ENCODE results near the gene CDH18. TPM values are rescaled to one million over a fixed set of nuclear protein-coding genes. Genes with fewer than 3 reads are reported as not detected.

CDH18 gene
- total and polyA plus RNA-seq, 5 donors: not detected

DNA sequence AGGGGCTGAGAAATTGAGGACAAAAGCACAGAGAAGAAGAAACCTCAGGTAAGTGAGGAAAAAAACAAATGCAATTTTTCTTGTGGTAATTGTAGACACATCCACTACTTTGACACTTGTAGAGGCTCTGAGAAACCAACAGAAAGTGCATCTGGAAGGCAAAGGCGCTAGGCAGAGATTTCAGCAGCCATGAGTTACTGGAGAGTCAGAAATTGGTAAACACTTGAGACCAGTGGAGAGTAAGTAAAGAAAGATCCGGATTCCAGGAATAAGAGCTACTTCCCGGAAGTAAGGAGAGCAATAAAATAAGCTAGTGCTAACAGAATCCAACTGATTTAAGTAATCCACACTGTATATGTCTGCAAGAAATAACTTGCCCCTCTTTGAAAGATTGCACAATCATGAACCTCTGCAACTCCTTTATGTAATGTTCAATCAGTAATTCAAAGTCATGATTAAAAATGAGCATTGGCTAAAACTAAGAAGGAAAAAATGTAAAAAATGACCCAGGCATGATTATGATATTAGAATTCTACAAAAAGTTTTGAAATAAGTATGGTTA, 382.1 kb downstream of the CDH18 start:
- no peak for ATAC-seq
- Histone ChIP-seq H3K4me3 (ENCODE audit: low read length) (no peak overlapping the region), H3K27me3 (ENCODE audit: control insufficient read depth, insufficient read depth) (no peaks in the 10 kb centered on the region), H3K9me3 (ENCODE audit: control insufficient read depth, low read length) (no peaks in the 10 kb centered on the region), H3K27ac (ENCODE audit: low read length) (no peak overlapping the region), H3K4me1 (ENCODE audit: control insufficient read depth, insufficient read depth, low read length) (no peaks in the 10 kb centered on the region)
- no peak for DNase-seq
- 80% methylated on average over 3 of the region's 3 CpGs for WGBS
- intact Hi-C loops (cut with DNase I): loop anchor here in 1 of 4 donors (10.0 kb wide), 1 partner anchor 831 kb away; no protein-coding TSS in a partner anchor

DNA sequence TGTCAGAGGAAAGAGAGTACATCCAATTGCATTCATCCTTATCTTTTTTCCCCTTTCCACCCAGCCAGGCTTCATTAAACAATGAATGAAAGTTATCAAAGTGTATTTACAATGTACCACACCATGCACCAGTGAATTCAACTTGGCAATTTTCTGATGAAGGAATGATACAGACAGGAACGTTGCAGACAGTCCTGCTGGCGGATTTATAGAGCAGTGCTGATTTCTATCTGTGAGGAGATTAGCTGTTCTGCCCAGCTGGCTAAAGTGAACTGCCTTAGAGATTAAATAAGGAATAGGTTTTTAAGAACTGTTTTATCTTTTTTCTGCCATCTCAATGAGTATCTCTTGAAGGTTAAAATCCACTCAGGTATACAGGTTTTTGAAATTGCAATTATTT, 403.9 kb downstream of the CDH18 start:
- DNase-seq: no peak
- Histone ChIP-seq H3K27ac (ENCODE audit: low read length) (no peak overlapping the region), H3K4me3 (ENCODE audit: low read length) (no peak overlapping the region), H3K4me1 (ENCODE audit: control insufficient read depth, insufficient read depth, low read length) (no peaks in the 10 kb centered on the region), H3K27me3 (ENCODE audit: control insufficient read depth, insufficient read depth) (no peaks in the 10 kb centered on the region), H3K9me3 (ENCODE audit: control insufficient read depth, low read length) (peaks cover 2% of the 10 kb centered on the region)
- intact Hi-C loops (cut with DNase I): no loop called here
- no peak for ATAC-seq
- WGBS: 23% methylated on average over 2 of the region's 2 CpGs

DNA sequence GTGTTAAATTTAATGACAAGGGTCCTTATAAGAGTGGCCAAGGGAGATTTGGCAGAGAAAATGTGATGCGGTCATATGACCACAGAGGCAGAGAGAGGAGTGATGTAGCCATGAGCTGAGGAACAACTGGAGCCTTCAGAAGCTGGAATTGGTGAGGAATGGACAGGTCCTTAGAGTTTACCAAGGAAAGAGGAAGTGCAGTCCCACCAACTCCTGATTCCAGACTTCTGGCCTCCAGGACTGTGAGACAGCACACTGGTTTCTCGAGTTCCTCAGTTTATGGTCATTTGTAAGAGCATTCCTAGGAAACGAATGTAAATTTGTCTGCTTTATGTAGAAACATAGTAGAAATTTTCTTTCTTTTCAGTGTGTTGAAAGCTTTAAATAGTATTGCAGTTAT, 410.1 kb downstream of the CDH18 start:
- WGBS: 73% methylated on average over 3 of the region's 3 CpGs
- Histone ChIP-seq H3K9me3 (ENCODE audit: control insufficient read depth, low read length) (no peaks in the 10 kb centered on the region), H3K4me1 (ENCODE audit: control insufficient read depth, insufficient read depth, low read length) (no peaks in the 10 kb centered on the region), H3K27me3 (ENCODE audit: control insufficient read depth, insufficient read depth) (no peaks in the 10 kb centered on the region), H3K4me3 (ENCODE audit: low read length) (no peak overlapping the region), H3K27ac (ENCODE audit: low read length) (no peak overlapping the region)
- DNase-seq (no peak), ATAC-seq (no peak)
- intact Hi-C loops (cut with DNase I): no loop called here

DNA sequence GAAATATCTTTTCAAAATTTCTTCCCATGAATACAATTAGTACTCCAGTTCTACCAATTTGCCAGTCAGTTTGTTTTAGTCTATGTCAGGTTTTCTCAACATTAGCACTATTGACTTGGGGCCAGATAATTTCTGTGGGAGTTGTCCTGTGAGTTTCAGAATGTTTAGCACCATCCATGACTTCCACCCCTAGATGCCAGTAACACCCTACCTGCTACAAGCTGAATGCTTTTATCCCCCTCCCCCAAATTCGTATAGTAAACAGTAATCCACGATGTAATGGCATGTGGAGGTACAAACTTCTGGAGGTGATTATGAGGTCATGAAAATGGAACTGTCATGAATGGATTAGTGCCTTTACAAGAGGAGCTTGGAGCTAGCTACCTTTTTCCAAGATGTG, 420.0 kb downstream of the CDH18 start:
- no peak overlapping the region for H3K27ac ChIP-seq (ENCODE audit: low read length)
- intact Hi-C loops (cut with DNase I): no loop called here
- no peaks in the 10 kb centered on the region for H3K4me1 ChIP-seq (ENCODE audit: control insufficient read depth, insufficient read depth, low read length)
- ATAC-seq (no peak), DNase-seq (no peak)
- no peaks in the 10 kb centered on the region for H3K27me3 ChIP-seq (ENCODE audit: control insufficient read depth, insufficient read depth)
- H3K9me3 ChIP-seq (ENCODE audit: control insufficient read depth, low read length): no peaks in the 10 kb centered on the region
- WGBS: 65% methylated on average over 2 of the region's 2 CpGs
- no peak overlapping the region for H3K4me3 ChIP-seq (ENCODE audit: low read length)

DNA sequence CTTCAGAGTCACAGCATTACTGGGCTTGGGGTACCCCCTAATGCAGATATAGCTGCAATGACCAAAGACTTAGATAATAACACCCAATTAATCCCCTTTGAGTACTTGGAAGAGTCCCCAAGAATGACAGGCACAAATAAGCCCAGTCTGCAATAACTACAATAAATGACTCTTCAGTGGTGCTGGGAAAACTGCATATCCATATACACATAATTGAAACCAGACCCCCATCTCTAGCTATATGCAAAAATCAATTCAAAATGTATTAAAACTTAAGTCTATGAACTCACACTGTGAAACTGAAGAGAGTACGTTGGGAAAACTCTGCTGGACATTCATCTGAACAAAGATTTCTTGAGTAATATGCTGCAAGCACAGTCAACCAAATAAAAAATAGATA, 422.5 kb downstream of the CDH18 start:
- ATAC-seq (no peak), DNase-seq (no peak)
- Histone ChIP-seq H3K4me3 (ENCODE audit: low read length) (no peak overlapping the region), H3K27me3 (ENCODE audit: control insufficient read depth, insufficient read depth) (no peaks in the 10 kb centered on the region), H3K4me1 (ENCODE audit: control insufficient read depth, insufficient read depth, low read length) (no peaks in the 10 kb centered on the region), H3K9me3 (ENCODE audit: control insufficient read depth, low read length) (no peaks in the 10 kb centered on the region), H3K27ac (ENCODE audit: low read length) (no peak overlapping the region)
- WGBS: 67% methylated on average over 1 of the region's 1 CpG
- intact Hi-C loops (cut with DNase I): no loop called here

DNA sequence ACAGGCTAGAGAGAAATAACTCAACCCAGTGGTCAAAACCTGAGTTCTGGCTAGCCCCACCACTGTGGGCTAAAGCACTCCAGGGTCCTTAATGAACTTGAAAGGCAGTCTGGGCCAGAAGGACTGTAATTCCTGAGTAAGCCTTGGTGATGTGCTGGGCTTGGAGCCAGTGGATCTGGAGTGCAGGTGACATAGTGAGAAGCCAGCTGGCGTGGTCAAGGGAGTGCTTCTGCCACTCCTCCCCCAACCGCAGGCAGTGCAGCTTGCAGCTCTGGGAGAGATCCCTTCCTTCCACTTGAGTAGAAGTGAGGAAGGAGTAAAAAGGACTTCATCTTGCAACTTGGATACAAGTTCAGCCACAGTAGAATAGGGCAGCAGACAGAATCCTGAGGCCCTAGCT, 424.0 kb downstream of the CDH18 start:
- intact Hi-C loops (cut with DNase I): no loop called here
- Histone ChIP-seq H3K27ac (ENCODE audit: low read length) (no peak overlapping the region), H3K9me3 (ENCODE audit: control insufficient read depth, low read length) (no peaks in the 10 kb centered on the region), H3K4me1 (ENCODE audit: control insufficient read depth, insufficient read depth, low read length) (no peaks in the 10 kb centered on the region), H3K4me3 (ENCODE audit: low read length) (no peak overlapping the region), H3K27me3 (ENCODE audit: control insufficient read depth, insufficient read depth) (no peaks in the 10 kb centered on the region)
- ATAC-seq (no peak), DNase-seq (no peak)
- 75% methylated on average over 2 of the region's 2 CpGs for WGBS

DNA sequence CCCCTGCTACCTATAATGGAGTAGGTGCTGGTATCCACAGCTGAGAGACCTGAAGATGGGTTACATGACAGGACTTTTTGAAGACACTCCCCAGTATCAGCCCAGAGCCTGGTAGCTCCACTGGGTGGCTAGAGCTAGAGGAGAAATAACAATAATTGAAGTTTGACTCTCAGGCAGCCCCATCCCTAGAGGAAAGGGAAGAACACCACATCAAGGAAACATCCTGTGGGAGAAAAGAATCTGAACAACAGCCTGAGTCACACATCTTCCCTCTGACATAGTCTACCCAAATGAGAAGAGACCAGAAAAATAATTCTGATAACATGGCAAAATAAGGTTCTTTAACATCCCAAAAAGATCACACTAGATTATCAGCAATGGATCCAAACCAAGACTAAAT, 432.1 kb downstream of the CDH18 start:
- Histone ChIP-seq H3K9me3 (ENCODE audit: control insufficient read depth, low read length) (peaks cover 2% of the 10 kb centered on the region), H3K4me1 (ENCODE audit: control insufficient read depth, insufficient read depth, low read length) (no peaks in the 10 kb centered on the region), H3K4me3 (ENCODE audit: low read length) (no peak overlapping the region), H3K27me3 (ENCODE audit: control insufficient read depth, insufficient read depth) (no peaks in the 10 kb centered on the region), H3K27ac (ENCODE audit: low read length) (no peak overlapping the region)
- intact Hi-C loops (cut with DNase I): no loop called here
- no peak for ATAC-seq
- DNase-seq: no peak

DNA sequence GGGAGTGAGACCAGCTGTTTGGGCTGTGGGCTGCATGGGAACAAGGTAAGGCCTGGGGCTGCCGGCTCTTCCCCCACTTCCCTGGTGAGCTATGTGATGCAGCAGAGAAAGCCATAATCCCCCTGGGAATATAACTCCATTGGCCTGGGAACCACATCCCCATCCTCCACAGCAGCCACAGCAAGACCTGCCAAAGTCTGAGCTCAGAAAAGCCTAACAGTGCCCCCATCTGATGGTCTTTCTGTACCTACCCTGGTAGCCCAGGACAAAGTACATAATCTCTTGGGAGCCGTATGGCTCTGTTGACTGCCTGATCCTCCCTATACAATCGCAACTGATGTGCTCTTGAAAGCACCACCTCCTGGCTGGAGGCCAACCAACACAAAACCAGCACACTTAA, 432.6 kb downstream of the CDH18 start:
- 80% methylated on average over 3 of the region's 3 CpGs for WGBS
- peaks cover 2% of the 10 kb centered on the region for H3K9me3 ChIP-seq (ENCODE audit: control insufficient read depth, low read length)
- H3K4me3 ChIP-seq (ENCODE audit: low read length): no peak overlapping the region
- H3K27ac ChIP-seq (ENCODE audit: low read length): no peak overlapping the region
- ATAC-seq (no peak), DNase-seq (no peak)
- H3K4me1 ChIP-seq (ENCODE audit: control insufficient read depth, insufficient read depth, low read length): no peaks in the 10 kb centered on the region
- intact Hi-C loops (cut with DNase I): no loop called here
- no peaks in the 10 kb centered on the region for H3K27me3 ChIP-seq (ENCODE audit: control insufficient read depth, insufficient read depth)

DNA sequence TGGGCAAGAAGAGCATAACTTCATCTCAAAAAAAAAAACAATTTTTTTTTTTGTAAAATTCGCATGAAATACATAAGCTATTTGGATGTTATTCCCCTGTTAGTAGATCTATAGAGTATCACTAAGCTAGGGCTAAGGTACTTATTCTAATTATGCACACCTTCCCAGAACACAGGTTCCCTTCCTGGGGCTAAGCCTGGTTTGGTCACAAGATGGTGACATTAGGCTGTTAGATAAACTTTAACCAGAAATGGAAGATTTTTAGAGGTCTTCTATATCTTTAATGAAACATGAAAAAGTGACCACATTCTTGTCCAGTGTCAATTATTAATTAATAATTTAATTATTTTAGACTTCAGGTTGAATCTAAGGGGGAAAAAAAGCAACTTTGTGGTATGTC, 433.5 kb downstream of the CDH18 start:
- Histone ChIP-seq H3K4me3 (ENCODE audit: low read length) (no peak overlapping the region), H3K27ac (ENCODE audit: low read length) (no peak overlapping the region), H3K4me1 (ENCODE audit: control insufficient read depth, insufficient read depth, low read length) (no peaks in the 10 kb centered on the region), H3K9me3 (ENCODE audit: control insufficient read depth, low read length) (peaks cover 2% of the 10 kb centered on the region), H3K27me3 (ENCODE audit: control insufficient read depth, insufficient read depth) (no peaks in the 10 kb centered on the region)
- 71% methylated on average over 1 of the region's 1 CpG for WGBS
- DNase-seq: no peak
- intact Hi-C loops (cut with DNase I): no loop called here
- no peak for ATAC-seq

DNA sequence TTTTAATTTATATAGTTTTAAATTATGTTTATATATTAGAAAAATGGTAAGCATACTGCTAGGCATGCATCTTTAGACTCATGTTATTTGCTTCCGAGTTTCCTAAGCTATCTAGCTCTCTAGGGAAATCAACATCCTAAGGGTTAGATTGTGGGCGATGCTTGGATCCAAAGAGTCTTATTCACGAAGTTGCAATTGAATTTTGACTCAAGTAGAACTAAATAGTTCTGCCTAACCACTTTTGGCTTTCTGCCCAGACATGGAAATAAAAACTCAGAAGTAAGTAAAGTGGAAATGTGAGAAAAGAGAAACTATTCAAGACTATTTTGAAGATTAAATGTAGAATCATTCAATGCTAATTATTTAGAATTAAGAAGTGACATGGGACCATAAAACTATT, 440.4 kb downstream of the CDH18 start:
- H3K27me3 ChIP-seq (ENCODE audit: control insufficient read depth, insufficient read depth): no peaks in the 10 kb centered on the region
- ATAC-seq: no peak
- H3K4me1 ChIP-seq (ENCODE audit: control insufficient read depth, insufficient read depth, low read length): no peaks in the 10 kb centered on the region
- H3K4me3 ChIP-seq (ENCODE audit: low read length): no peak overlapping the region
- H3K9me3 ChIP-seq (ENCODE audit: control insufficient read depth, low read length): peaks cover 5% of the 10 kb centered on the region
- 23% methylated on average over 3 of the region's 3 CpGs for WGBS
- H3K27ac ChIP-seq (ENCODE audit: low read length): no peak overlapping the region
- DNase-seq: no peak
- intact Hi-C loops (cut with DNase I): no loop called here

DNA sequence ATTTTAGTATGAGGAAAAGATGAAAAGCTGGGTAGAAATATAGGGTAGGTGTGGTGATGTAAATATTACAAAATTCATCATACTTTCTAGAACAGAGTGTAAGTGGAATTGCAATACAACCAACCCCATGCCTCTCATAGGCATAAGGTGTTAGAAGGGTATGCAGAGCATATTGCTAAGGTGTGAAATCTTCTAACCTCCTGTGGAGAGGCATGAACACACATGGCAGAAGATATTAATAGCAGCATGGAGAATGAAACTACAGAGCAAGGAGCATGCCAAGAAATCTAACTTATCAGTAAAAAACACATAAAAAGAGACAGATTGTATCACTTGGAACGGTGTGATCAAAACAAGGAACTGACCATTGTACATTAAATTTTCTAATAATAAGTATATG, 441.5 kb downstream of the CDH18 start:
- DNase-seq (no peak), ATAC-seq (no peak)
- WGBS: 32% methylated on average over 1 of the region's 1 CpG
- no peaks in the 10 kb centered on the region for H3K4me1 ChIP-seq (ENCODE audit: control insufficient read depth, insufficient read depth, low read length)
- intact Hi-C loops (cut with DNase I): no loop called here
- H3K27me3 ChIP-seq (ENCODE audit: control insufficient read depth, insufficient read depth): no peaks in the 10 kb centered on the region
- no peak overlapping the region for H3K4me3 ChIP-seq (ENCODE audit: low read length)
- peaks cover 5% of the 10 kb centered on the region for H3K9me3 ChIP-seq (ENCODE audit: control insufficient read depth, low read length)
- H3K27ac ChIP-seq (ENCODE audit: low read length): no peak overlapping the region

DNA sequence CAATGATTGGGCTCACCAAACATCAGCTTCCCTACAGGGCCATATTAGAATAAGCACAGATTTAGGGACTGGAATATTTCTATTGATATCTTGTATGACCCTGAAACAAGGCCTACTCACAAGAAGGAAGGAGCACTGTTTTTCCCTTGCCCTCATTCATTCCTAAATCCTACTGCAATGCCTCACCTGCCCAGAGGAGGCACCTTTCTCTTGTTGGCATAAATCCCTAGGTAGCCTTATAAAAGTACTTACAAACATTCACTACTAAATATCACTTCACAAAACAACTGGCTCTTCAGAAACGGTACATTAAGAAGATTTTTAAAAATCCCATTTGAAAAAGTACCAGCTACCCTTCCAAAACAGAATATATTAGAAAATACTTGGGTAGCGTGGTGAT, 449.4 kb downstream of the CDH18 start:
- intact Hi-C loops (cut with DNase I): no loop called here
- 84% methylated on average over 2 of the region's 2 CpGs for WGBS
- ATAC-seq: no peak
- no peaks in the 10 kb centered on the region for H3K4me1 ChIP-seq (ENCODE audit: control insufficient read depth, insufficient read depth, low read length)
- no peak overlapping the region for H3K27ac ChIP-seq (ENCODE audit: low read length)
- no peak overlapping the region for H3K4me3 ChIP-seq (ENCODE audit: low read length)
- H3K9me3 ChIP-seq (ENCODE audit: control insufficient read depth, low read length): no peaks in the 10 kb centered on the region
- H3K27me3 ChIP-seq (ENCODE audit: control insufficient read depth, insufficient read depth): no peaks in the 10 kb centered on the region
- no peak for DNase-seq
